Effector memory CD4-positive, alpha-beta T cell (primary cell): ENCODE data around the gene HIPK4.
"Not testable (repeated sequence)": the region's sequence is repeated elsewhere in the genome, so short reads cannot be mapped to it uniquely, and the experiment has no call there.

Experiments
- DNase-seq, 3 donors: peaks; one replicate each; pipeline ENCODE4 v3.0.0-alpha.2; 2020
- H3K27ac ChIP-seq: 2 replicates; pipeline ENCODE4 v1.7.0; 2013; ENCODE audit warnings: mild to moderate bottlenecking, low read length, moderate library complexity; ENCODE audit not compliant: insufficient read depth, poor library complexity, severe bottlenecking
- H3K27me3 ChIP-seq: replicated peaks from 2 replicates; pipeline ENCODE4 v1.7.0; 2013; ENCODE audit warnings: mild to moderate bottlenecking, low read length; ENCODE audit not compliant: insufficient read depth, control insufficient read depth, poor library complexity, severe bottlenecking
- H3K36me3 ChIP-seq: 2 replicates; pipeline ENCODE4 v1.7.0; 2013; ENCODE audit warnings: mild to moderate bottlenecking, low read length, moderate library complexity; ENCODE audit not compliant: control insufficient read depth, insufficient read depth
- H3K4me1 ChIP-seq: 2 replicates; pipeline ENCODE4 v1.7.0; 2013; ENCODE audit warnings: low read length, mild to moderate bottlenecking; ENCODE audit not compliant: control insufficient read depth, insufficient read depth, poor library complexity, severe bottlenecking
- H3K4me3 ChIP-seq: 2 replicates; pipeline ENCODE4 v1.7.0; 2013; ENCODE audit warnings: low read length, low read depth, mild to moderate bottlenecking; ENCODE audit not compliant: insufficient read depth, poor library complexity, severe bottlenecking
- H3K9me3 ChIP-seq: 2 replicates; pipeline ENCODE4 v1.7.0; 2013; ENCODE audit warnings: mild to moderate bottlenecking, low read length, moderate library complexity; ENCODE audit not compliant: control insufficient read depth

Gene HIPK4

DNA sequence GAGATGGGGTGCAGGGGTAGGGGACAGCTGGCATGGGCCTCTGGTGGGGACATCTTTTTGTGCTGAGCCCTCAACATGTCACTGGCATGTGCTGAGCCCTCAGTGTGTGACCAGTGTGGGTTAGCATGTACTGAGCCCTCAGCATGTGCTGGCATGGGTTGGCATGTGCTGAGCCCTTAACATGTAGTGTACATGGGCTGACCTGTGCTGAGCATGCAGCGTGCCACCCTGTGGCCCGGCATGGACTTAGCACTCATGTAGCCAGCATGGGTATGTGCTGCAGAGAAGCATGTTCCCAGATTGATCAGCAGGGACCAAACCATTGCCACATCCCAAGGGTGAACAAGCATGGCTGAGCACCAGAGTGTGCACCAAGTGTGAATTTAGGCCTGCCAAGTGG lies 11.5 kb downstream of the HIPK4 start:
- Histone ChIP-seq H3K27ac (no peak overlapping the region), H3K9me3 (no peaks in the 10 kb centered on the region), H3K4me1 (no peaks in the 10 kb centered on the region), H3K36me3 (peaks cover 15% of the 10 kb centered on the region), H3K27me3 (no peaks in the 10 kb centered on the region), H3K4me3 (no peak overlapping the region)
- no peak for DNase-seq

- no peaks in the 10 kb centered on the region for H3K9me3 ChIP-seq
- peaks cover 19% of the 10 kb centered on the region for H3K36me3 ChIP-seq
- H3K4me3 ChIP-seq = no peak overlapping the region
- no peaks in the 10 kb centered on the region for H3K27me3 ChIP-seq
- no peak for DNase-seq
- no peak overlapping the region for H3K27ac ChIP-seq
- no peaks in the 10 kb centered on the region for H3K4me1 ChIP-seq
Measured at GRCh38 chr19:40377876-40378385, 12.1 kb downstream of the HIPK4 start.

GRCh38 chr19:40376286-40376862 lies 13.6 kb downstream of the HIPK4 start:
- Histone ChIP-seq H3K9me3 (no peaks in the 10 kb centered on the region), H3K36me3 (peaks cover 25% of the 10 kb centered on the region), H3K27me3 (no peaks in the 10 kb centered on the region), H3K27ac (no peak overlapping the region), H3K4me3 (no peak overlapping the region), H3K4me1 (no peaks in the 10 kb centered on the region)
- DNase-seq = no peak

DNA sequence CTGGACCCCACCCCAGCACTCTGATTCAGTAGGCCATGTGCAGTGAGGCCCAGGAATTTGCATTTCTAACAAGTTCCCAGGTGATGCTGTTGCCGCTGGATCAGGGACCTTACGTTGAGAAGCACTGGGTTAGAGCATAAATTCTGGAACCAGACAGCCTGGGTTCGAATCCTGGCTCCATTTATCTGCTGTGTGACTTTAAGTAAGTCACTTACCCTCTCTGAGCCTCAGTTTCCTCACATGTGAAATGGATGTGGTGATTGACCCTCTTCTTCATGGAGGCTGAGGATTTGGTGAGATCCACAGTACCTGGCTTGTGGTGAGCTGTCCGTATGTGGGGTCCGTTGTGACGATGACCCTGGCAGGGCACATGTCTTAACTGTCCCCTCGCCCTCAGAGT lies 15.9 kb downstream of the HIPK4 start:
- Histone ChIP-seq H3K4me3 (no peak overlapping the region), H3K36me3 (peaks cover 28% of the 10 kb centered on the region), H3K27me3 (no peaks in the 10 kb centered on the region), H3K9me3 (no peaks in the 10 kb centered on the region), H3K4me1 (no peaks in the 10 kb centered on the region), H3K27ac (no peak overlapping the region)
- DNase-seq = no peak

- Histone ChIP-seq H3K27ac (no peak overlapping the region), H3K36me3 (peaks cover 36% of the 10 kb centered on the region), H3K9me3 (no peaks in the 10 kb centered on the region), H3K4me1 (no peaks in the 10 kb centered on the region), H3K4me3 (no peak overlapping the region), H3K27me3 (no peaks in the 10 kb centered on the region)
- DNase-seq = no peak
Measured at GRCh38 chr19:40371802-40372122, 18.2 kb downstream of the HIPK4 start.

DNA sequence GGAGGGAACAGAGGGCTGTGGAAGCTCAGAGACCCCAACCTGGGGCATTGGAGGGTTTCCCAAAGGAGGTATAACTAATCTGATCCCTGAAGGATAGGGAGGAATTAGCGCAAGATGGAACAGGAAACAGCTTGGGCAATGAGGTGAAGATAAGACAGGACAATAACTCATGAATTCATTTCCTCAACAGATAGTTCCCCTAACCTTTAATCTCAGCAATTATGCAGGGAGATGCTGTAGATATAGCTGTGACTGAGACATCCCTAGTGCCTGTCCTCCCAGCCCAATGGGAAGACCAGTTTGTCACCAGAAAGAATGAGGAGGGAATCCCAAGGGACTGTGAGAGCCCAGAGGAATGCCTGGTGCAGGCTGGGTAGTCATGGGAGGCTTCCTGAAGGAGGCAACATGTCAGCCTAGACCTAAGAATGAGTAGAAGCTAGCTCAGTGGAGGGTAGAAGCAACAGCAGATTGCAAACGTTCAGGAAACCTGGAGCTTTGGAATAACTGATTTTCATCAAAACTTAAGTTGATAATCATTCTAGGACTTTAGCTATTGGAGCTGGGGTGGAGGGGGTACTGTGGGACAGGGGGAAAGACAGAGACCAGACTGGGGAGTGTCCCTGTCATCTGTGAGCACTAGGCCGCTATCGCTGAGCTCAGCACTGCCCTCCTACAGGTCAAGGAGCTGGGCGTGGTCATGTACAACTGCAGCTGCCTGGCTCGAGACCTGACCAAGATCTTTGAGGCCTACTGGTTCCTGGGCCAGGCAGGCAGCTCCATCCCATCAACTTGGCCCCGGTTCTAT lies 18.8 kb downstream of the HIPK4 start:
- Histone ChIP-seq H3K4me1 (no peaks in the 10 kb centered on the region), H3K36me3 (peaks cover 37% of the 10 kb centered on the region), H3K4me3 (no peak overlapping the region), H3K27ac (no peak overlapping the region), H3K9me3 (no peaks in the 10 kb centered on the region), H3K27me3 (no peaks in the 10 kb centered on the region)
- DNase-seq = no peak

- not testable (repeated sequence) for H3K27ac ChIP-seq, DNase-seq, H3K4me1 ChIP-seq, H3K27me3 ChIP-seq, H3K9me3 ChIP-seq, H3K4me3 ChIP-seq
- H3K36me3 ChIP-seq = peaks cover 37% of the 10 kb centered on the region
Measured at GRCh38 chr19:40370253-40370652, 19.7 kb downstream of the HIPK4 start.

- no peaks in the 10 kb centered on the region for H3K4me1 ChIP-seq
- H3K4me3 ChIP-seq = no peak overlapping the region
- H3K27me3 ChIP-seq = no peaks in the 10 kb centered on the region
- H3K9me3 ChIP-seq = no peaks in the 10 kb centered on the region
- no peak overlapping the region for H3K27ac ChIP-seq
- DNase-seq = no peak
- peaks cover 37% of the 10 kb centered on the region for H3K36me3 ChIP-seq
Measured at GRCh38 chr19:40369797-40370196, 20.2 kb downstream of the HIPK4 start.

GRCh38 chr19:40367577-40368434 lies 22.2 kb downstream of the HIPK4 start:
- Histone ChIP-seq H3K27ac (no peak overlapping the region), H3K36me3 (peaks cover 24% of the 10 kb centered on the region), H3K9me3 (no peaks in the 10 kb centered on the region), H3K4me1 (no peaks in the 10 kb centered on the region), H3K27me3 (no peaks in the 10 kb centered on the region), H3K4me3 (no peak overlapping the region)
- DNase-seq = no peak
